Measurements from ENCODE around the gene CNTF. TPM values are rescaled to one million over a fixed set of nuclear protein-coding genes. Genes with fewer than 3 reads are reported as not detected.

The CNTF gene
- polyA plus RNA-seq, 3 donors, result 2.1 TPM; not detected in 2

DNA sequence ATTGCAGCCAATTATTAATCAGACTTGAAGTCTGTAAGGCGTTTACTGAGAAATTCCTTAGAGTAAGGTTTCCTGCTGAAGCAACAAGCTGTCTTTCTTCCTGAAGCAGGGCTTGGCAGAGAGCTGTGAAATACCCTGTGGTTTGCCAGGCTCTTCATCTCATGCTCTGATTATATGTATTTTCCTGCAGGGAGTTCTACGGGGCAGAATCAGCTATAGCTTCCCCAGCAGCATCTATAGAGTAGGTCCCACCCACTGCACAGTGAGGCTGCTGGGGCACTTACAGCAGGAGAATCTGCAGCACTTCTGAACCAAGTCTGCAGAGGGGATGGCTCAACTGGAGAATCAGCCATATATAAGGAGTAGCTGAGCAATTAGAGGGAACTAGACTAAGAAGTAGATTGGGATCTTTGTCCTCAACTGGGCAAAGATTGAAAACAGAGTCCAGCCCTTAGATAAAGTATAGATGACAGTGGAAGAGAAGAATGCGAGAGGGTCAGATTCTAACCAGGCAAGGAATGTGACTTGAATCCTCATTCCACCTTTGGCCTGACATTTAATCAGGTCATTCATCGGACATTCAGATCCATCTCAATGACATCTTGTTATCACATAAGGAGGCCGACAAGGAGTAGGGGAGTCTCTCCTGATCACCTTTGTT lies 37.6 kb downstream of the CNTF start:
- no peaks in the 10 kb centered on the region for H3K79me2 ChIP-seq (ENCODE audit: insufficient read depth, low read length)
- TF ChIP-seq, protein P1, sequence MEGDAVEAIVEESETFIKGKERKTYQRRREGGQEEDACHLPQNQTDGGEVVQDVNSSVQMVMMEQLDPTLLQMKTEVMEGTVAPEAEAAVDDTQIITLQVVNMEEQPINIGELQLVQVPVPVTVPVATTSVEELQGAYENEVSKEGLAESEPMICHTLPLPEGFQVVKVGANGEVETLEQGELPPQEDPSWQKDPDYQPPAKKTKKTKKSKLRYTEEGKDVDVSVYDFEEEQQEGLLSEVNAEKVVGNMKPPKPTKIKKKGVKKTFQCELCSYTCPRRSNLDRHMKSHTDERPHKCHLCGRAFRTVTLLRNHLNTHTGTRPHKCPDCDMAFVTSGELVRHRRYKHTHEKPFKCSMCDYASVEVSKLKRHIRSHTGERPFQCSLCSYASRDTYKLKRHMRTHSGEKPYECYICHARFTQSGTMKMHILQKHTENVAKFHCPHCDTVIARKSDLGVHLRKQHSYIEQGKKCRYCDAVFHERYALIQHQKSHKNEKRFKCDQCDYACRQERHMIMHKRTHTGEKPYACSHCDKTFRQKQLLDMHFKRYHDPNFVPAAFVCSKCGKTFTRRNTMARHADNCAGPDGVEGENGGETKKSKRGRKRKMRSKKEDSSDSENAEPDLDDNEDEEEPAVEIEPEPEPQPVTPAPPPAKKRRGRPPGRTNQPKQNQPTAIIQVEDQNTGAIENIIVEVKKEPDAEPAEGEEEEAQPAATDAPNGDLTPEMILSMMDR (IDR thresholded peaks at IDR 0.05), result no peak

DNA sequence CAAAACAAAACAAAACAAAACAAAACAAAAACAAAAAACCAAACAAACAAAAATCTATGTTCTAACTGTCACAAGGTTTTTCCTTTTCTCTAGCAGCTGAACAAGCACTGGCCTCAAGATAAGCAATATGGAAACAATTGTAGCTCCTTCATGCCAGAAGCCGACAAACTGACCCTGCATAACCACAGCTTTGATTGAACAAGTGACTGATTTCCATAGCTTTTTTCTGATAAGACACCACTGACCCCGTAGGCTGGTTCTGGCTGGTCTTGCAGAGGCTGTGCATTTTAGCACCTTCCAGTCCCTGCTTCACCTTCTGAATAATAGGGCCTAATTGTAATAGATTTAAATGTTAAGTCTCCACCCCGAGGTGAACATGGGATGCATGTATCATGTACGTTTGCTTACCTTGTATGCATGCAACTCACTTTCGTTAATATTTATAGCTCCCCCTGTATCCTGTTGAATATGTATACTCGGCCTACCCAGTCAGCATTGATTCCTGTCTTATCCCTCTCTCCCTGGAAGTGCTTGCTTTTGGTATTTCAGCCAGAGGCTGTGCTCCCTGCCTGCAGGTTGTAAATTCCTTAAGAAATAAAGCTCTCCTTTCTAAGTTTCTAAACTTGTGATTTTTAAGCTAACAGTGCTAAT lies 49.6 kb downstream of the CNTF start:
- H3K27ac Mint-ChIP-seq, result no peak overlapping the region
- DNase-seq, result no peak
- Histone ChIP-seq H2AFZ (ENCODE audit: insufficient read depth, low read depth, low read length, poor library complexity, severe bottlenecking) (no peak overlapping the region), H3K27ac (ENCODE audit: low read depth in 1 of 2, low read length in 2 of 2) (no peak overlapping the region), H3K36me3 (replicated peaks in 1 of 2; ENCODE audit: control insufficient read depth in 1 of 2, insufficient read depth in 2 of 2, low read length in 2 of 2) (no peaks in the 10 kb centered on the region), H3K4me3 (replicated peaks in 1 of 3; ENCODE audit: low read depth in 2 of 3, low read length in 3 of 3) (no peak overlapping the region), H3K9me3 (replicated peaks in 1 of 2; ENCODE audit: control insufficient read depth in 1 of 2, insufficient read depth in 1 of 2, low read length in 2 of 2) (no peaks in the 10 kb centered on the region), H3K9ac (ENCODE audit: insufficient read depth, low read length, poor library complexity, severe bottlenecking) (no peak overlapping the region), H3K4me1 (ENCODE audit: control insufficient read depth in 1 of 2, insufficient read depth in 2 of 2, low read length in 2 of 2) (no peaks in the 10 kb centered on the region), H4K20me1 (ENCODE audit: insufficient read depth, low read length) (no peaks in the 10 kb centered on the region), H3K79me2 (ENCODE audit: insufficient read depth, low read length) (no peaks in the 10 kb centered on the region), H3K4me2 (replicated peaks; ENCODE audit: extremely low read depth, low read length, poor library complexity, severe bottlenecking) (no peak overlapping the region), H3K27me3 (ENCODE audit: control insufficient read depth in 2 of 2, insufficient read depth in 2 of 2, low read length in 2 of 2) (no peaks in the 10 kb centered on the region)
- TF ChIP-seq, protein P1 (IDR thresholded peaks at IDR 0.05), result no peak
- no peaks in the 10 kb centered on the region for H3K27me3 Mint-ChIP-seq (ENCODE audit: low read depth in 3 of 3)
- H3K9me3 Mint-ChIP-seq, result peaks cover 0 to 4% (median 0%) of the 10 kb centered on the region in 7 donors
- no peaks in the 10 kb centered on the region for H3K4me1 Mint-ChIP-seq
- no peaks in the 10 kb centered on the region for H3K36me3 Mint-ChIP-seq
- 84% methylated on average over 4 of the region's 6 CpGs for WGBS (ENCODE audit: insufficient coverage)
- intact Hi-C loops (cut with micrococcal nuclease), result no loop called here
- no peak overlapping the region for H3K4me3 Mint-ChIP-seq

More for the DNA sequence above, 37.6 kb downstream of the CNTF start:
- DNase-seq, result no peak
- H3K4me3 Mint-ChIP-seq, result no peak overlapping the region
- Histone ChIP-seq H3K27ac (ENCODE audit: low read depth in 1 of 2, low read length in 2 of 2) (no peak overlapping the region), H3K27me3 (ENCODE audit: control insufficient read depth in 2 of 2, insufficient read depth in 2 of 2, low read length in 2 of 2) (no peaks in the 10 kb centered on the region), H3K36me3 (replicated peaks in 1 of 2; ENCODE audit: control insufficient read depth in 1 of 2, insufficient read depth in 2 of 2, low read length in 2 of 2) (no peaks in the 10 kb centered on the region), H3K9ac (ENCODE audit: insufficient read depth, low read length, poor library complexity, severe bottlenecking) (no peak overlapping the region), H4K20me1 (ENCODE audit: insufficient read depth, low read length) (no peaks in the 10 kb centered on the region), H3K4me3 (replicated peaks in 1 of 3; ENCODE audit: low read depth in 2 of 3, low read length in 3 of 3) (no peak overlapping the region), H2AFZ (ENCODE audit: insufficient read depth, low read depth, low read length, poor library complexity, severe bottlenecking) (no peak overlapping the region), H3K4me2 (replicated peaks; ENCODE audit: extremely low read depth, low read length, poor library complexity, severe bottlenecking) (no peak overlapping the region), H3K9me3 (replicated peaks in 1 of 2; ENCODE audit: control insufficient read depth in 1 of 2, insufficient read depth in 1 of 2, low read length in 2 of 2) (peaks cover 0 to 5% of the 10 kb centered on the region in 2 donors), H3K4me1 (ENCODE audit: control insufficient read depth in 1 of 2, insufficient read depth in 2 of 2, low read length in 2 of 2) (no peaks in the 10 kb centered on the region)
- intact Hi-C loops (cut with micrococcal nuclease), result loop anchor here in 1 of 2 donors (10.0 kb wide), 2 partner anchors 245 to 405 kb away; no protein-coding TSS in a partner anchor
- H3K27ac Mint-ChIP-seq, result peak overlapping the region in 1 of 7 donors; percentile 12
- H3K4me1 Mint-ChIP-seq, result no peaks in the 10 kb centered on the region
- H3K9me3 Mint-ChIP-seq, result peaks cover 0 to 10% (median 6%) of the 10 kb centered on the region in 7 donors
- H3K36me3 Mint-ChIP-seq, result no peaks in the 10 kb centered on the region
- 85% methylated on average over 2 of the region's 5 CpGs for WGBS (ENCODE audit: insufficient coverage)
- peaks cover 0 to 2% (median 0%) of the 10 kb centered on the region in 3 donors for H3K27me3 Mint-ChIP-seq (ENCODE audit: low read depth in 3 of 3)

Data from CD14-positive monocyte (primary cell).